ENCODE results near the gene ATP8A1. TPM values are rescaled to one million over a fixed set of nuclear protein-coding genes. Genes with fewer than 3 reads are reported as not detected.

ATP8A1 gene
- total and polyA plus RNA-seq, 10 donors, result 14.4 to 87.0 (median 42.1) TPM

DNA sequence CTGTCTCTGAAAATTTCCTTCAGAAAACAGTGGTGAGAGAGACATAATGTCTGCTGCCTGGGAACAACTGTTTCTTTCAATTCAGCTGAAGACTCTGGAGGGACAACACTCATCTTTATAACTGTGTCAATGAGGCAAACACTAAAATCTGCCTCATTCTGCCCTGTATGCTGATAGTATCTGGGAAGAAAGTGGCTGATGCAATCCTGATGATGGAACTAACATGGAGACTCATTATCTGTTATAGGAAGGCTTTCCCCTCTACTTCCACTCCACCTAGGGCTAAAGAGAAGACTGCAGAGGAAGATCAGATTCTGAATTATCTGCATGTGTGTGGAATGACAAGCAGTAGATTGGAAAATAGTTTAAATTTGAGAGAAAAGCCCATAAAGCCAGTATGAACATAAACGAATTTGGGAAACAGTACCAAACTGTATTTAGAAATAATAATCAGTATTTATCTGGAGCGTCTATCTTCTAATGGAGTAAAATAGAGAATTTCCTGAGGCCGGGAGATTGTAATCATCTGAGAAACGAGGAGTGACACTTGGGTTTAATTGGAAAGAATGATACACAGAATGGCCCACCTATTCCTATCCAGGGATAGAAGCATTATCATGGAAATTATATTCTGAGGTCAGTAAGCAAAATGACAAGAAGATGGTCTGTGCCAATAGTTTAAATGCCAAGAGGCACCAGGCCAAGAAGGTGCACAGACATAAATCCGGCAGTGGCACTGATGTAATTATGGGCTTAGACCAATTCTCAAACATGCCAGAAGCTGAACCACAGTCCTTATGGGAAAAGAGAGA is 174.2 kb downstream of the ATP8A1 start:
- 87 to 93% (median 93%) methylated on average over 5 of the region's 5 CpGs for WGBS, 5 donors
- Histone ChIP-seq H3K9me3 (no peaks in the 10 kb centered on the region), H3K4me1 (no peaks in the 10 kb centered on the region), H3K27ac (no peak overlapping the region), H3K27me3 (replicated peaks in 1 of 7) (no peaks in the 10 kb centered on the region), H3K4me3 (no peak overlapping the region), H3K36me3 (peaks cover 0 to 75% (median 2%) of the 10 kb centered on the region in 6 donors)
- no peak for DNase-seq
- no peak for TF ChIP-seq CTCF (IDR thresholded peaks at IDR 0.05 in 8 of 11, conservative IDR thresholded peaks at IDR 0.05 in 3 of 11)
- no peak for TF ChIP-seq POLR2AphosphoS5 (IDR thresholded peaks at IDR 0.05)
- no peak for TF ChIP-seq POLR2A (IDR thresholded peaks at IDR 0.05)
- intact Hi-C loops (cut with DNase I; ENCODE audit: low total_unique reads), result no loop called here

DNA sequence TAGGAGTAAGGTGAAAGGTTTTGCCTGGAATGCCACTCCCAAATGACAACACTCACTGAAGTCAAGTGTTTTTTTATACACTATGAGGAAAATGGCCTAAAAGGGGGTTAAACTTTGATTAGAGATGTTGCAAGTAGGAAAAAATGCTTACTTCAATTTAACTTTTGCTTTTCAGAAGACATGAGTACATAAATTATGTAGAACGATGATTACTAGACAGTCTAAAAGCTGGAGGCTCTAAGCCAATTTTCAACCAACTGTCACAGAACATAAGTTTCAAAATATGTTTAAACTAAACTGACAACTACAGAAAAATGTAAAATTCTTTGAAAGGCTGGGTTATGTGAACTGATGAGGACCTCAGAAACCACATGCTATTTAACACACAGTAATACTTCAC is 176.2 kb downstream of the ATP8A1 start:
- H3K27me3 ChIP-seq (replicated peaks in 1 of 7), result no peaks in the 10 kb centered on the region
- no peak overlapping the region for H3K4me3 ChIP-seq
- WGBS, 5 donors, result 73 to 89% (median 87%) methylated on average over 1 of the region's 1 CpG
- peaks cover 0 to 77% (median 2%) of the 10 kb centered on the region in 6 donors for H3K36me3 ChIP-seq
- intact Hi-C loops (cut with DNase I; ENCODE audit: low total_unique reads), result no loop called here
- H3K27ac ChIP-seq, result no peak overlapping the region
- TF ChIP-seq POLR2A (IDR thresholded peaks at IDR 0.05) (no peak), CTCF (IDR thresholded peaks at IDR 0.05 in 8 of 11, conservative IDR thresholded peaks at IDR 0.05 in 3 of 11) (no peak), POLR2AphosphoS5 (IDR thresholded peaks at IDR 0.05) (no peak)
- H3K4me1 ChIP-seq, result no peaks in the 10 kb centered on the region
- no peak for DNase-seq
- no peaks in the 10 kb centered on the region for H3K9me3 ChIP-seq

DNA sequence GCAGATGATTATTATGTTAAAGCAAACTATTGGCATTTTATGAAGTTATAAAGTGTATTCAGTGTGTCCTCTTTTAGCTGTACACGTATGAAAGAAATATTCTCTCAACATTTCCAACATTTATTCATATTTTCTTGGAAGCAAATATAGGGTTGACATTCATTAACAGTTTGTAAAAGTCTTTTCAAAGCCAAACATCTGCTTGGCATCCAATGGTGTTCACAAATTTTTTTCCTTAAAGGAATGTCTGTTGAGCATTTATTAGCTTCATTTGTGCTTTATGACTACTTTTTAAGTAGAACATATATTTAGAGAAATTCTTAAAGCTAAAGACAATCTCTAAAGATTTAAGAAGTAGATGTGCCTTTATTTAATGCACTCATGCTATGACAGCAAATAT is 176.6 kb downstream of the ATP8A1 start:
- no peaks in the 10 kb centered on the region for H3K27me3 ChIP-seq (replicated peaks in 1 of 7)
- no peak overlapping the region for H3K27ac ChIP-seq
- DNase-seq, result no peak
- TF ChIP-seq POLR2A (IDR thresholded peaks at IDR 0.05) (no peak), CTCF (IDR thresholded peaks at IDR 0.05 in 8 of 11, conservative IDR thresholded peaks at IDR 0.05 in 3 of 11) (no peak), POLR2AphosphoS5 (IDR thresholded peaks at IDR 0.05) (no peak)
- H3K9me3 ChIP-seq, result no peaks in the 10 kb centered on the region
- peaks cover 0 to 76% (median 2%) of the 10 kb centered on the region in 6 donors for H3K36me3 ChIP-seq
- H3K4me1 ChIP-seq, result no peaks in the 10 kb centered on the region
- no peak overlapping the region for H3K4me3 ChIP-seq
- 81 to 92% (median 88%) methylated on average over 1 of the region's 1 CpG for whole genome bisulfite sequencing, 5 donors
- intact Hi-C loops (cut with DNase I; ENCODE audit: low total_unique reads), result no loop called here

DNA sequence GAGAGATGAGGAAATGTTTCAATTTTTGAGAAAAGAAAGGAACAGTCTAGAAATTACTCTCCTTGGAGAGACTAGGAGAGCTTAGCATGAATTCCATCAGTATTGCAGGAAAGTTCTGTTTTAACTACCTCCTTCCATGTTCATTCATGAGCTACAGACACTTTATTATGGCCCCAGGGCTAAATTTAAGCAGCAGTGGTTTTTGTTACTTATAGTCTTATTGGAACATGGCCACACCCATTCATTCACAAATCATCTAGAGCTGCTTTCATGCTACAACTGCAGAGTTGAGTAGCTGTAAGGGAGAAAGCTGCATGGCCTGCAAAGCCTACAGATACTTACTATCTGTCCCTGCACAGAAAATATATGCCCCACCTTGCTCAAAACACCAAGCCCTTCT is 178.0 kb downstream of the ATP8A1 start:
- H3K36me3 ChIP-seq, result peaks cover 0 to 70% (median 2%) of the 10 kb centered on the region in 6 donors
- TF ChIP-seq POLR2AphosphoS5 (IDR thresholded peaks at IDR 0.05) (no peak), CTCF (IDR thresholded peaks at IDR 0.05 in 8 of 11, conservative IDR thresholded peaks at IDR 0.05 in 3 of 11) (no peak), POLR2A (IDR thresholded peaks at IDR 0.05) (no peak)
- no peak for DNase-seq
- H3K27me3 ChIP-seq (replicated peaks in 1 of 7), result no peaks in the 10 kb centered on the region
- H3K4me3 ChIP-seq, result no peak overlapping the region
- no peaks in the 10 kb centered on the region for H3K9me3 ChIP-seq
- no peak overlapping the region for H3K27ac ChIP-seq
- no peaks in the 10 kb centered on the region for H3K4me1 ChIP-seq
- intact Hi-C loops (cut with DNase I; ENCODE audit: low total_unique reads), result no loop called here
